Measurements from ENCODE around the gene CST9.

CST9 gene

DNA sequence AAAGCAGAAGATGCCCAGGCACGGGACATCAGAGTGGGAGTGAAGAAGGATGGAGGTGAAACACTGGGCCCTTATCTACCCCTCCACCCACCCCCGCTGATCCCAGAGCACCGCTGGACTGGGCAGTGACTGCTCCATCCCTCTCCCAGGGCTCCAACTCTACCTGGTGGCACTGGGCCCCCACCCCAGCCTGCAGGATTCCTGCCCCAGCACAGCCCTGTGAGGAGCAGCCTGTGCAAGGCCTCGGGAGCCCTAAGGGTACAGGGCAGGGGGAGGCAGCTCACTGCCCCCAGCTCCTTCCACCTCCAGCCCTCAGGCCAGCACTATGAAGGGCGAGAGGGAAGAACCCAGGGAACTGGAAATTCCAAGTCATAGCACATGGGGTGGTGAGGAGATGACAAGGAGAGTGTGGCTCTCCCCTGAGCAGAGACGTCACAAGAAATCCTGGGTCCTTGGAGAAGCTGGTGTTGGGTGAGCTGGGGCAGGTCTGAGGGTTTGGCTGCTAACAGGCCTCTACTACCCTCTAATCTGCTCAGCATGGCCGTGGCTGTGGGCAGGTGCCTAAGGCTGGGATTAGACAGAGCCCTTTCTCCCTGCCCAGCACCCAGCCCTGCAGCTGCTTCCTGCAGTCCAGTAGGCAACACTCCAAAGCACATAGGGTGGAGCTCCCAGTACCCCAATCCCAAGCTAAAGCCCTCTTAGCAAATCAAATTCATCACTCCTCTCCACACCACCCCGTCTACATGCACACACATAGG, 28.5 kb upstream of the CST9 start:
- peak overlapping the region; percentile 14 to 29 for H3K27ac ChIP-seq
- H3K27me3 ChIP-seq, result no peaks in the 10 kb centered on the region
- no peaks in the 10 kb centered on the region for H3K9me3 ChIP-seq
- no peak overlapping the region for H3K4me3 ChIP-seq
- no peak for DNase-seq
- peaks cover 0 to 35% (median 24%) of the 10 kb centered on the region in 4 donors for H3K4me1 ChIP-seq
- peaks cover 32 to 38% (median 35%) of the 10 kb centered on the region in 3 donors for H3K36me3 ChIP-seq
- intact Hi-C loops (cut with DNase I; ENCODE audit: low total_unique reads), result loop anchor here (10.0 kb wide), 1 partner anchor 209 kb away; the partner anchor contains the start of gene NAPB
- TF ChIP-seq, protein P1, sequence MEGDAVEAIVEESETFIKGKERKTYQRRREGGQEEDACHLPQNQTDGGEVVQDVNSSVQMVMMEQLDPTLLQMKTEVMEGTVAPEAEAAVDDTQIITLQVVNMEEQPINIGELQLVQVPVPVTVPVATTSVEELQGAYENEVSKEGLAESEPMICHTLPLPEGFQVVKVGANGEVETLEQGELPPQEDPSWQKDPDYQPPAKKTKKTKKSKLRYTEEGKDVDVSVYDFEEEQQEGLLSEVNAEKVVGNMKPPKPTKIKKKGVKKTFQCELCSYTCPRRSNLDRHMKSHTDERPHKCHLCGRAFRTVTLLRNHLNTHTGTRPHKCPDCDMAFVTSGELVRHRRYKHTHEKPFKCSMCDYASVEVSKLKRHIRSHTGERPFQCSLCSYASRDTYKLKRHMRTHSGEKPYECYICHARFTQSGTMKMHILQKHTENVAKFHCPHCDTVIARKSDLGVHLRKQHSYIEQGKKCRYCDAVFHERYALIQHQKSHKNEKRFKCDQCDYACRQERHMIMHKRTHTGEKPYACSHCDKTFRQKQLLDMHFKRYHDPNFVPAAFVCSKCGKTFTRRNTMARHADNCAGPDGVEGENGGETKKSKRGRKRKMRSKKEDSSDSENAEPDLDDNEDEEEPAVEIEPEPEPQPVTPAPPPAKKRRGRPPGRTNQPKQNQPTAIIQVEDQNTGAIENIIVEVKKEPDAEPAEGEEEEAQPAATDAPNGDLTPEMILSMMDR (IDR thresholded peaks at IDR 0.05), result no peak

DNA sequence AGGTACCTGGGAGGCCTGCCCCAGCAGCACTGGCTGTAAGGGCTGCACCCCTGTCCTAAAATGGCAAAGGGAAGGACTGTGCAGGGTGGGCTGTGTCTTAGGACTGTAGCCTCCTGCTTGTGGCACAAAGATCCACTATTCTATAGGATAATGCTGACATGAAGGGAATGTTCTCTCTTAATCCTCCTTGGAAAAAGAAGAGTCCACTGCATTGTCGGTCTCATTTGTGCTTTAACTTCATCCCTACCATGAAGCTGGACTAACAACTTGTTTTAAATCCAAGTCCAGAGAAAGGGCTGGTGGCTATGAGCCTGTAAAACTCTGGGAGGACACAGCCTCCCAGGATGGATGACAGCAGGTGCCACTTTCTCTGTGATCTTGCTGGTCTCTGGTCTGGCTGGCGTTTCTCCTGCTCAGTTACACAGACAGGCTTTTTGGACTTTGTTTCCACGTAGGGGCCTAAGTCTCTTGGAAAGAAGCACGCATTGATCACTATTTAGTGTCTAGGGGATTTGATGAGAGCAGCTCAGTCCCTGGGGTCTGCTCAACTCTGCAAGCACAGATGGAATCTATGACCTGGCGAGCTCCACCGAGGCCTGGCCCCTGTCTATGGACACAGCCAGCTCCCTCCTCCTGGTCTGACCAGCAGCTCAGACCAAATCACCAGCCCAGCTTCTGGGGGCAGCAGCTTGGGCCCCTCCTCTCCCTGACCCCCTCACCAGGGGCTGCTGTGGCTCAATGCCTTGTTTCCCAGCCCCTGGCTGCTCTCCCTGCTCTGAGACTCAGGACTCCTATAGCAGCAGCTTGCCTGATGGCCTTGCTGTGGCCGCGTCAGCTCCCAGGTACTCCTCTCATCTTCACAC, 27.2 kb upstream of the CST9 start:
- DNase-seq, result no peak
- Histone ChIP-seq H3K36me3 (peaks cover 32 to 38% (median 35%) of the 10 kb centered on the region in 3 donors), H3K4me3 (no peak overlapping the region), H3K27me3 (no peaks in the 10 kb centered on the region), H3K9me3 (no peaks in the 10 kb centered on the region), H3K4me1 (peaks cover 0 to 29% (median 24%) of the 10 kb centered on the region in 4 donors), H3K27ac (no peak overlapping the region)
- TF ChIP-seq, protein P1 (IDR thresholded peaks at IDR 0.05), result no peak
- intact Hi-C loops (cut with DNase I; ENCODE audit: low total_unique reads), result loop anchor here (10.0 kb wide), 1 partner anchor 208 kb away; the partner anchor contains the start of gene NAPB

DNA sequence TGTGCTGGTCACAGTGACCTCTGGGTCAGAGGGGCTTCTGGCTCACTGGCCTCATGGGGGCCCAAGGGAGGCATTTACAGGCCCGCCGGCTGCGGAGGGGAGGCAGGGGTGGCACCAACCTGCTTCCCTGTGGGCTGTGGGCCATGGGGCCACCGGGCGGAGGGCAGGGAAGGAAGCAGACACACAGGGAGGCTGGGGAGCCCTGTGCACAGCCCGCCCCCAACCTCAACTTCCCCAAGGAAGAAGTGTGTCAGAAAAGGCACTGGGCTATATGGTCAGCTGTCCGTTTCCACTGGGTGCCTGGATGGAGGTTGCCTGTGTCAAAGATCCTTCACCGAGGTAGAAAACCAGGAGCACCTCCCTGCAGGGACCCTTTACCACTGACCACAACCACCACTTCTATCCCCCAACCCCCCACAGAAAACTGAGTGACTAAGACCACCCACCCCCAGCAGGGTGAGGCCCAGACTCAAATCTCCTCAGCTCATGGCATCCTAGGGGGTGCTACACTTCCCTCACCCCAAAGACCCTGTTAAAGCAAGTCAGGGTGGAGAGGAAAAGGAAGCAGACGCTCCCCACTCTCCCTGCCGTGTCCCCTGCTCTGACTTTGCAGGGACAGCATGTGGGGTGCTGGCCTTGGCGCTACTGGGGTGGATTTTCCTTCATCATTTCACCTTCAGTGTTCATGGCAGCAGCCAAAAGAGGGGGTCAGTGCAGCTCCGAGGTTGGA, 26.4 kb upstream of the CST9 start:
- peaks cover 0 to 29% (median 24%) of the 10 kb centered on the region in 4 donors for H3K4me1 ChIP-seq
- H3K9me3 ChIP-seq, result no peaks in the 10 kb centered on the region
- no peak overlapping the region for H3K27ac ChIP-seq
- H3K36me3 ChIP-seq, result peaks cover 32 to 38% (median 35%) of the 10 kb centered on the region in 3 donors
- H3K4me3 ChIP-seq, result no peak overlapping the region
- intact Hi-C loops (cut with DNase I; ENCODE audit: low total_unique reads), result loop anchor here (10.0 kb wide), 1 partner anchor 207 kb away; the partner anchor contains the start of gene NAPB
- H3K27me3 ChIP-seq, result no peaks in the 10 kb centered on the region
- peak in 1 of 2 donors; percentile 62 for DNase-seq
- TF ChIP-seq, protein P1 (IDR thresholded peaks at IDR 0.05), result no peak

DNA sequence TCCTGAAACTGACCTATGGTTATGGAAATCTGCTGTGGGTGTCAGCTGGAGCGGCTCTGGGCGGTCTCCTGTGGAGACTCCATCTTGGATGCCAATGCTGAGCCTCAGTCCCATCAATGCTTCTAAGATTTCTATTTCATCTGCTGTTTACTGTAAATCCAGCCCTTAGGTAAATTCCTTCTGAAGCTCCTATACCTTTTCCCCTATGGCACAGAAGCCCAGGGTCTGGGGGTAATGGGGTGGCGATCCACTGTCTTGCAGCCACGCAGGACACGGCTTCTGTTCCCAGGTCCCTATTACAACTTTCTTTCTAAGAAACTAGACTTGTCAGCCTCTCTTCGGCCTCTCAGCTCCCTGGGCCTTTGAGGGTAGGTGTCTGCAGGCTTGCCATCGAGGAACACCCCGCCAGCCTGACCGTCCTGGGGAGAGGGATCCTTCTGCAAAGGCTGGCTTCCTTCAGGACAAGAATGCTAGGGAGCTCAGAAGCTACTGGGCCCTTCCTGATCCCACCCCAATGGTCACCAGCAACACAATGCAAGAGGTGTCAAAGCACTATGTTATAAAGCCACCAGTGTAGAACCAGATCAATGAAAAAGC, 25.6 kb upstream of the CST9 start:
- peaks cover 0 to 25% (median 19%) of the 10 kb centered on the region in 4 donors for H3K4me1 ChIP-seq
- TF ChIP-seq, protein P1 (IDR thresholded peaks at IDR 0.05), result no peak
- no peak overlapping the region for H3K27ac ChIP-seq
- intact Hi-C loops (cut with DNase I; ENCODE audit: low total_unique reads), result loop anchor here (10.0 kb wide), 1 partner anchor 207 kb away; the partner anchor contains the start of gene NAPB
- H3K4me3 ChIP-seq, result no peak overlapping the region
- DNase-seq, result no peak
- peaks cover 32 to 38% (median 35%) of the 10 kb centered on the region in 3 donors for H3K36me3 ChIP-seq
- H3K9me3 ChIP-seq, result no peaks in the 10 kb centered on the region
- no peaks in the 10 kb centered on the region for H3K27me3 ChIP-seq

All from tibial artery (tissue), 4 donors.